Endometrial microvascular endothelial cells (primary cell): ENCODE measurements around the gene GBA3. TPM values are rescaled to one million over a fixed set of nuclear protein-coding genes. Genes with fewer than 3 reads are reported as not detected.

Source experiments
- in situ Hi-C: cut with HindIII; loops from 2 replicates; pipeline ENCODE4 v1.10.0; 2017; ENCODE audit warnings: low sequenced_read_pairs, low pct_unique_long_range_greater_than_20kb; ENCODE audit errors: inconsistent ontology term
- total RNA-seq: library from RNA; depleted of rRNA; stranded (reverse); fragments of >200 nt; gene quantifications from one replicate; pipeline ENCODE4 v1.2.3, GENCODE V29; 2015; ENCODE audit errors: inconsistent ontology term

Gene GBA3
- total RNA-seq, 1 donor from 2014 or later: not detected

DNA sequence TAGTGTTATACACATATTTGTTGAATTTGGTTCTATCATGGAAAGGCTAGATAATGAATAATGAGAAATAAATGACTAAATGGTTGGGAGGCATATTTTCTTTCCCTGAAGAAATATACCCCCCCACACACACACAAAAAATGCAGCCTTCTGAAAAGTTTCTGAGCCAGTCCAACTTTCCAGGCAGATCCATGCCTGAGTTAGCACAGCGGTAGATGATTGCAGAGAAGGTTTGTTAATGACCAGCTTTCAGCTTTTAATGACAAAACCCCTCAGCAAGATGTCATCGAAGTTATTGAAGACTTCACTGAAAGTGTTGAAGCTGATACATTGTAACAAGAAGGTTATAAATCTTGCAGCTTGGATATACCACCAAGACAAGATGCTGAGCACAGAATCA, 61.4 kb downstream of the GBA3 start:
- in situ Hi-C loops: no loop called here

DNA sequence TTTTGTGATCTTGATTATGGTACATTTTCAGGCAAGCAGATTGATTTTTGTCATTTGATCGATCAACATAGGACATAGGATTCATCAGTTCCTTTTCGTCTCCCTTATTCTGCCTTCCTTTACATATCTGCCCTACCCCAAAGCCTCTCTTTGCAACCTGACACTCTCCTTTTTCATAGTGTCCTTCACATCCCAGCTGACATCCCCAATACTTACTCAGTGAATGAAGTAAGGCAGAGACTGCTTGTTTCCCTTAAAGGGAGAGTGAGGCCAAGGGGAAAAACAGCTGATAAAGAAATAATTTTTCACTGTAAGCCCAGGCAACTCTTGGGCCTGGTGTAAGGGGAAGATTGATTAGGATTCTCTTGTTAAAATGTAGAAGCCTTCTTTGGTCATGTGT, 69.8 kb downstream of the GBA3 start:
- in situ Hi-C loops: no loop called here

DNA sequence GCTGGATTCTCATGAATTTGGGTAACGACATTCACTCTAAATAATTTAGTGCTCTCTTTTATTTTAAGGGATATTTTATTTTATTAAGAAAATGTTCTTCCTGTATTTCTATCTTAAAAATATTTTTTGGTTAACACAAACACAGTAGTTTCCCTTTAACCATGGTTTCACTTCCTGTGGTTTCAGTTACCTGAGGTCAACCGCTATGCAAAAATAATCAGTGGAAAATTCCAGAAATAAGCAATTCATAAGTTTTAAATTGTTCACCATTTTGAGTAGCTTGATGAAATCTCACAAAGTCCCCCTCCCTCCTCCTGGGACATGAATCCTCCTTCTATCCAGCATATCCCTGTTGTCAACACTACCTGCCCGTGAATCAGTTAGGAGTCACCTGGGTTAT, 71.4 kb downstream of the GBA3 start:
- in situ Hi-C loops: no loop called here

DNA sequence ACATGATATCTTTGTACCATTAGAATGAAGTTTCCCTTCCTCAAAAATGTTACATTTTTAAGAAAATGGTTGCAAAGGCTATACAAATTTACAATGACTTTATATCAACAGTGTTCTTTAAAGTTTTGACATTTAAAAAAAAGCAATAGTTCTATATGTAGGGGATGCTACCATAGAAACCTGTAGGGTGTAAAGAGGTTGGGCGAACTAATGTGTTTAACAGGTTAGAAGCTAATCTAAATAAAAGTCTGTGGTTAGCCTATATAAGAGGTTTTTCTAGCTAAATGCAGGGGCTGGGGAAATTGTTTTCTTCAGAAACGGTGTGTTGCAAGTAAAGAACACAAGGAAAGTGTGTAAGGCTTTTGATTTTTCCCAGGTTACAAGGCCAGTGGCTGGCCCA, 73.3 kb downstream of the GBA3 start:
- in situ Hi-C loops: no loop called here

DNA sequence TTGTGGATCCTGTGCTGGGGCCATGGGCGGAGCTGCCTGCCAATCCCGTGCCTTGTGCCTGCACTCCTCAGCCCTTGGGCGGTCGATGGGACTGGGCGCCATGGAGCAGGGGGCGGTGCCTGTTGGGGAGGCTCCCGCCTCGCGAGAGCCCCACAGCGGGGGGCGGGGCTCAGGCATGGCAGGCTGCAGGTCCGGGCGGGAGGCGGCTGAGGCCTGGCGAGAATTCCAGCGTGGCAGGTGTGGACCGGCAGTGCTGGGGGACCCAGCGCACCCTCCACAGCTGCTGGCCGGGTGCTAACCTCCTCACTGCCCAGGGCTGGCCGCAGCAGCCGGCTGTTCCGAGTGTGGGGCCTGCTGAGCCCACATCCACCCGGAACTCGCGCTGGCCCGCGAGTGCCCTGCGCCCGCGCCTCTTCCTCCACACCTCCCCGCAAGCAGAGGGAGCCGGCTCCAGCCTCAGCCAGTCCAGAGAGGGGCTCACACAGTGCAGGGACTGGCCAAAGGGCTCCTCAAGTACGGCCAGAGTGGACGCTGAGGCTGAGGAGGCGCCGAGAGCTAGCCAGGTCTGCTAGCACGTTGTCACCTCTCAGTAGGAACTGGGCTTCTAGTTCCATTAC, 85.9 kb downstream of the GBA3 start:
- in situ Hi-C loops: no loop called here

DNA sequence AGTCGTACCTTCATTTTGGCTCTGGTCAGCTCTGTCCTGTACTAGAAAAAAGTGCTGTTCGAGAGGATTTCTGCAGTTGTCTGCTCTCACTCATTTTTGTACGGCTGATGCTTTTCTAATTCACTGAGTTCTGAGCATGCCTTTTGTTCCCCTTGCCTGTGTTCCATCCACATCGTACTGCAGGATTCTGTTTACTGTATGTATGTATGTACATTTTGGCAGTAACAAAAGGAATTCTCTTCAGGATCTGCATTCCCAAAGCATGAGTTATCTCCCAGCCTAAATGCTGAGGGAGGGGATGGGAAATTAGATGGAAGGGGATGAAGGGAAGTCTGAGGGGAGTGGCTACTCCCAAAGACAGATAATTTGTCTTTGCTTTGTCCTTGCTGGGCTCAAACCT, 87.6 kb downstream of the GBA3 start:
- in situ Hi-C loops: no loop called here

DNA sequence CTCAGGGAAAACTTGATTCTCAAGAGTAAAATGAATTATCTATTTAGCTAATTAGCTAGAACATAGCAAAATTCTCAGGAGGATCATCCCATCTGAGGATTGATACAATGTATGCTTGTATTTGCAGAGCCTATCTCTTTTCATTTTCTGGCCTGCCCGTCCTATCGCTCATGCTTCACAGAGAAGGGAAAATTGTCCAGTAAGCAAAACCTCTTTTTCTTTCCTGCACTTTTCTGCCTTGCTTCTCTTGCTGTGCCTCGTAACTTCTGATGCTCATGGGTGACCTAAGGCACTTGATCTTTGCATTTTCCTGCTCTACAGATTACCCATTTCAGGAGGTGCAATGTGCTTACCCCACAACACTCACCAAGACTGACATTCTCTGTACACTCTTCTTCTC, 88.1 kb downstream of the GBA3 start:
- in situ Hi-C loops: no loop called here

DNA sequence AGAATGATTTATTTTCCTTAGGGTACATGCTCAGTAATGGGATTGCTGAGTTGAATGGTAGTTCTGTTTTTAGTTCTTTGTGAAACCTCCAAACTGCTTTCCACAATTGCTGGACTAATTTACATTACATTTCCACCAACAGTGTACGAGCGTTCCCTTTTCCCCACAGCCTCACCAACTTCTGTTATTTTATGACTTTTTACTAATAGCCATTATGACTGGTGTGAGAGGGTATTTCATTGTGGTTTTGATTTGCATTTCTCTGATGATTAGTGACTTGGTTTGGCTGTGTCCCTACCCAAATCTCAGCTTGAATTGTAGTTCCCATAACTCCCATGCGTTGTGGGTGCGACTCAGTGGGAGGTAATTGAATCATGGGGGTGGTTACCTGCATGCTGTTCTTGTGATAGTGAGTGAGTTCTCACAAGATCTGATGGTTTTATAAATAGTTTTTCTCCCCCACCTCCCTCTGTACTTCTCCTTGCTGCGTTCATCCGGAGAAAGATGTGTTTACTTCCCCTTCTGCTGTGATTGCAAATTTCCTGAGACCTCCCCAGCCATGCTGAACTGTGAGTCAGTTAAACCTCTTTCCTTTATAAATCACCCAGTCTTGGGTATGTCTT, 95.1 kb downstream of the GBA3 start:
- in situ Hi-C loops: no loop called here

DNA sequence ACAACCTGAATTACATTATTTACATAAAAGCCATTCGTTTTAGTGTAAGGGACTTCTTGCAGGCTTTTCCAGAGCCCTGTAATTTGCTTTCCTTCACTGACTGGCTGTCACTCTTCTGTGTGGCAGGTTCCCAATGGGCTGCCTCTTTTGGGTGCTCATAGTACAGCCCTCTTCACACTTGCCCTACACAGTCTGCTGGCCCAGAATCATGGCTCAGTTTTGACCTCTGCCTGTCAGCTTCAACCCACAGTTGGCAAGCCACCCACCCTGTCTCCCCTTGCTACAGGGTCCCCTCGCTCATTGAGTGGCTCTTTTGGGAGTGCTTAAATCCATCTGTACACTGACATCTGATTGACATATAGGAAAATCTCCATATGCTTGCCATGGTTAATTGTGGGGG, 97.9 kb downstream of the GBA3 start:
- in situ Hi-C loops: no loop called here

DNA sequence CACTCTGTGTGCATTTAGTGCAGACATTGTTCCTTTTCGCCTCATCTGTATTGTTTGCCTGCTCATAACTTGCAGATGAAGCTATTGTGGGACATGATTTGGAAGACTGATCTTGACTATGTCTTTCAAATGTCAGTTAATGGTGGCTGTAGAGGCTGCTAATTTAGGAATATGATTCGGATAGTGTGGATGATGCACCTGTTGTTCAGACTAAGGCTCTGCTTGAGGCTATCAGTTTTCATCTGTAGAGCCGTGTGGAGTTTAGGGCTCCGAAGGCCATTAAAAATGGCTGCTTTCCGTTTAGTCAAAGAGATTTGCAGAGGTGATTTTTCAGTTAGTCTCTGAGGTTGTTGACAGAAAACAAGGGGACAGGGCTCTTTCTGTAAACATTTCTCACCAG, 102.0 kb downstream of the GBA3 start:
- in situ Hi-C loops: no loop called here

DNA sequence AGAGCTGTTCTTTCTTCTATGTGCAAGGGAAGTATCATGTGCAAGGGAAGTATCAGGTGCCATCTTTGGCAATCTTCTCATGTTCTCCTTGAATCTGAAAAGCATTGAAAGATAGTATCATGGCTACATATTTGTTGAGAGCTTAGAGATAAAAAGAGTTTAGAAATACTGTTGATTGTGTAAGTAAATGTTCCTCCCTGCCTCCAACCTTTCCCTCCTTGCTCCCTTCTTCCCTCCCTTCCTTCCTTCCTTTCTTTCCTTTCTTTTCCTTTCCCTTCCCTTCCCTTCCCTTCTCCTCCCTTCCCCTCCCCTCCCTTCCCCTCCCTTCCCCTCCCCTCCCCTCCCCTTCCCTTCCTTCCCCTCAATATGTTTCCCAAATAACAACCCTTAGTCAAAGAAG, 108.7 kb downstream of the GBA3 start:
- in situ Hi-C loops: no loop called here

DNA sequence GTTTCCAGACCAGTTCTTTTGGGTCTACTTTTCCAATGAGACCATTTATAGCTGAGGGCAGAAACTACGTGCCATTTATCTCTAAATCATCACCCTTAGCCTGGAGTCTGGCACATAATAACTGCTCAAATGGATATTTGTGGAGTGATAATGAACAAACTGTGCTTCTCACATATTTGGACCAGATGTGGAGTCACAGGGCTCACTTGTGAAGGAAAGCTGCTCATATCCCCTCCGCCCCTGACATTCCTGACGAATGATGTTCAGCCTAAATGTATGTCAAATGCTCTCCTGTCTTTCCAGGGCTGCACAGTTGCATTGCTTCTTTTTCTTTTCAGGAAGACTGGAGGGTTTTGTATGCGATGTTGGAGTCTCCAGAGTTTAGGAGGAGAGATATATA, 110.1 kb downstream of the GBA3 start:
- in situ Hi-C loops: no loop called here

DNA sequence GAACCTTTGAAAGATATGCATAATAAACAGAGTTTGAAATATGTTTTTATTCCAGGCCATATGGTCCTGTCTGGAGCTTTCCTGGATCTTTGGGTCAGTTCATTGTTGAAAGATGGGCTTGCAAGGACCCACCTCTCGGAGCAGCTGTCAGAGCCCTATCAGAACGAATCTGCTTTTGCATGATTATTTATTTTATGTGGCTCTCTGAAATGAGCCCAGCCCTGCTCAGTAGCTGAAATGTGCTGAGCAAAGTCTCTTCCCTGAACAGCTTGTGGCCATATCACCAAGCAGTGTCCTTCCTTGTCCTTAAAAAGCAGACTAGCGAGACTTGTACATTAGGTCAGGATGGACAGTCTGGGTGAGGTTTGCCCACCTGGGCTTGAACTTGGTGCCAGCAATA, 110.8 kb downstream of the GBA3 start:
- in situ Hi-C loops: no loop called here

DNA sequence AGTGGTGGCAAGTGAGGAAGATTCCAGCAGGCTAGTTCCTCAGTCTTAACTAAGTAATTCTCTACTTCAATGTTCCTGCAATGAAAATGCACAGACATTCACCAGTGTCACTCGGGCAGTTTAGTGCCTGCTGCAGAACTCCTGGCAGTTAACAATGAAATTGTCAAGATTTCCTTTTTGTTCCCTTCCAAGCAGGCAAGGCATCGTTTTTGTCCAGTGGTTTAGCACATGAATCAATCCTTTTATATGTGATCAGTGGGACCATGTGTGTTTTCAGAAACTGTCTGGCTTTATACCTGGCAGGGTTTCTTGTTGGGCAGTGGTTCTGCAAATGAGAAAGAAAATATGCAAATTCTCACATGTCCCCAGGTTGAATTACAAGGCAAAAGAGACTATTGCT, 122.2 kb downstream of the GBA3 start:
- in situ Hi-C loops: no loop called here

DNA sequence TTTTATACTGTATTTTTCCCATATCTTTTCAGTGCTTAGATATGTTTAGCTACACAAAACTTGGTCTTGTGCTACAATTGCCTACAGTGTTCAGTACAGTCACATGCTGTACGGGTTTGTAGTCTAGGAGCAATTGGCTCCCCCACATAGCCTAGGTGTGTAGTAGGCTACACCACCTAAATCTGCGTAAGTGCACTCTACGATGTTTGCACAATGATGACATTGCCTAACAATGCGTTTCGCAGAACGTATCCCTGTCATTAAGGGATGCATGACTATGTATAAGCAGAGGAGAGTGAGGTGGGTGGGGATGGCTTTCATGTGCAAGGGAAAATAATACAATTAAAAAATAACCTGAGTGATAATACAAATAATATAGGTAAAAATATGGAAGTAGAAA, 131.4 kb downstream of the GBA3 start:
- in situ Hi-C loops: no loop called here

DNA sequence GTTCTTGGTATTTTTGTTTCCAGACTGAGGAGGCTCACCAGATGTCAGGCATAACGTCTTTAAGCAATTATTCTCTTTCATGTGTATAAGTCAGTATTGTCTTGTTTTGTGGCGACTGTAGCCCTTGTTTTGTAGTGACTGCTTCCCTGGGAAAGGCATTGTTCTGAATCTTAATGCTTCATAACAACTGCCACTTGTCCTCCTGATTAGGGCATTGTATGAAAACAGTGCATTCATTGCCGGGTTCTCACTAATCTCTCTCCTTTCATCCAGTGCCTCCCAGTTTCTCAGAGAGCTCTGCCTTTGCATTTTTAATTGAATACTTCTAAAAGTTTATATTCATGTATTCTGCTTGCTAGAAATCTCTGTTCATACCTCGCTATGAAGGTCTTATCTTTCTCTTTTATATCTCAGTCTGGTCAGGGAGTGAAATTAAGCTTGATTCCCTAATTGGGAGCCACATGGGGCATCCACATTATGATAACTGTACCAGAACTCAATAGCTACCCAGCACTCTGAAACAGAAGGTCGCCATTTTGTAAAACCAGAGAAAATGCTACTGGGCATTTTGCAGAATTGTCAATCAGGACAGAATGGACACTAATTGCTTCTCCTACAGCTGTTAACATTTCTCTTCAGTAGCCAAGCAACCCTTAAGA, 149.8 kb downstream of the GBA3 start:
- in situ Hi-C loops: no loop called here

DNA sequence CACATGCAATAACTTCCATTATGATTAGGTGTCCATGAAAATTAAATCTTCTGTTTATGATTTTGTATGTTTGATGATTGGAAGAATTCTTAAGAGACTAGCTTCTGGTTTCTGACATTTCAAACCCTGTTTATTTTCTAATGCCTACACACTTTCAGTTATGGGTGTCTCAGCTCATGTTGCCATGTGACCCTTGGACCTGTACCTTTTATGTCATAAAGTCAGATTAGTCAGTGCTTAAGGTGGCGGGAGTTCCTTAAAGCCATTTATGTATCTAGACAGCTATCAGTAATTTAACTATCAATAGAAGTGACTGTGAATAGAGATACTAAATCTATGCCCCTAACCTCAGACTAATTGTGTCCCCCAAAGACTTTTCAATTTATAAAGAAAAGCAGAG, 155.6 kb downstream of the GBA3 start:
- in situ Hi-C loops: no loop called here

DNA sequence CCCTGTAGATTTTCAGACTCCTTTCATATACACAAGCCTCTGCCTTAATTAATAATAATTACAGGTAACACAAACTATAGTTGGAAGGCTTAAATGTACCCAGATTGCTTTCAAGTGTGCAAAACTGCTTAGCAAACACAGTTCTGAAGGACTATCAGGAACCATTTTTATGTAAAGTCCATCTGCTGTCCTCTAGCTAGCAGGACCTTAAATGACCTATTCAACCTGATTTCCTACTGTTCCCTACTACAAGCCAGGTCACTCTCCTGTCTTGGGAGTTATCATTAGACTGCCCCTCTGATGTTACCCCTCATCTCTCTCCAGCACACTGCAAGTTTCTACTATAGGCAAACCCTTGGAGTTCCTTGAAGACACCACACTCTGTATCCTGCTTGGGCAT, 157.3 kb downstream of the GBA3 start:
- in situ Hi-C loops: no loop called here

DNA sequence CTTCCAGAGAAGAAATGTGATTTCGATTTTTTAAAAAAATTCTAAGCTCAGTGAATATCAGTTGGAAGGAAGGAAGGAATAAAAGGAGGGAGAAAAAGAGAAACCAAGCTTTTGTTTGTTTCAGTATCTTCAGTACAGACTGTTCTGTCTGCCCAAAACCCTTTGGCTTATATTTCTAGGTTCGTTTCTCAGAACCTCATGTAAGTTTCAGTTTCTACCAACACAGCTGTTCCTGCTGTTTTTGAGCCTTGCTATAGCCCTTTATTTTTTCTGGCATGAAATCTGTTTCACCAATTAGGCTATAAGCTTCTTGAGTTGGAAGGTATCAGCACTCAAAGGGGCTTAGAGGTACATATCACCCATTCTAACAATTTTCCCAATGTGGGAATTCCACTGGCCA, 157.9 kb downstream of the GBA3 start:
- in situ Hi-C loops: no loop called here

DNA sequence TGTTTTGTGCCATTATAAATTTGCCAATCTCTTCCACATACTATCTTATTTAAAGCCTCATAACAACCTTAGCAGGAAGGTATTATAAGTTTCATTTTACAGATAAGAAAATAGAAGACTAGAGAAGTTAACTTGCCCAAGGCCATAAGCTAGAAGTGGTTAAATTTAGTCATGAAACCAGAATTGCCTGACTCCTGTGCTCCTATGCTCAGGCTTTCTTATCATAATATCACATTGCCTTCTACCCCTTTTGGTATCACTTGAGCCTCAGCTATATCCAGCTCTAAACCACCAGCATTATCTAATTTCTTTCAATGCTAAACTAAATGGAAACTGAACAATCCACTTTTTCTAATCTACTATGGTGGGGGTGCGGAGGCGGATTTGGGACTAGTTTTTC, 164.7 kb downstream of the GBA3 start:
- in situ Hi-C loops: no loop called here

DNA sequence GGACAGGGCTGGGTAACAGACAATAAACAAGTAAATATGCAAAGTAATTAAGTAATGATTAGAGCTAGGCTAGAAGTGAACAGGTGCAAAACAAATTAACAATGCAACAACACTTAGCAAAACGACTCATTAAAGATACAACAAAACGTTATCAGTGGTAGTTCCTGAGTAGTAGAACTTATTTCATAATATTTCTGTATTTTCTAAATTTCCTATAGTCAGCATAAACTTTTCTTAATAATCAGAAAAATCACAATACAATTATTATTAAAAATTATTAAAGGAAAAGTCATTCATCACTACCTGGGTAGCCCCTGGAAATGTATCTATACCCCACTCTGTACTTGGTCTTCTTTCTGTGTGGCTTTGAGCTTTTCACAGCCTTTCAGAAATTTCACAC, 166.6 kb downstream of the GBA3 start:
- in situ Hi-C loops: no loop called here
